KBM-7 (cell line): Measurements from ENCODE around the gene PLXNB2.
"Not testable (repeated sequence)": the region's sequence is repeated elsewhere in the genome, so short reads cannot be mapped to it uniquely, and the experiment has no call there.

Experiments used
- DNase-seq: peaks from one replicate; pipeline ENCODE4 v3.0.0-alpha.2; 2015
- in situ Hi-C: fragments of 300-500 bp; cut with MboI; formaldehyde crosslinking; loops from 2 replicates; pipeline ENCODE4 v1.14.3; 2020; ENCODE audit warnings: low sequenced_read_pairs, low pct_unique_long_range_greater_than_20kb, mixed read lengths

Gene PLXNB2

GRCh38 chr22:50273781-50274180 lies 33.7 kb downstream of the PLXNB2 start:
- in situ Hi-C loops = loop anchor here (10.0 kb wide), 1 partner anchor 51 kb away; the partner anchor contains the start of gene DENND6B
- not testable (repeated sequence) for DNase-seq

GRCh38 chr22:50273352-50273751 lies 34.1 kb downstream of the PLXNB2 start:
- in situ Hi-C loops = loop anchor here (10.0 kb wide), 1 partner anchor 51 kb away; the partner anchor contains the start of gene DENND6B
- not testable (repeated sequence) for DNase-seq

- in situ Hi-C loops = loop anchor here (10.0 kb wide), 1 partner anchor 53 kb away; the partner anchor contains the start of gene DENND6B
- DNase-seq = peak; percentile 37
These were observed 35.2 kb downstream of the PLXNB2 start for GRCh38 chr22:50272044-50272802.

GRCh38 chr22:50271519-50271970 lies 35.9 kb downstream of the PLXNB2 start:
- in situ Hi-C loops = loop anchor here (10.0 kb wide), 1 partner anchor 53 kb away; the partner anchor contains the start of gene DENND6B
- DNase-seq = peak; percentile 76

GRCh38 chr22:50270666-50271394 lies 36.6 kb downstream of the PLXNB2 start:
- in situ Hi-C loops = loop anchor here (10.0 kb wide), 1 partner anchor 54 kb away; the partner anchor contains the start of gene DENND6B
- DNase-seq = peak; percentile 72

GRCh38 chr22:50269970-50270665 lies 37.3 kb downstream of the PLXNB2 start, which contains the start of gene MAPK11:
Gene MAPK11 (minus strand): TSS chr22:50270380. CDS start chr22:50270292, 88 bp downstream.
- in situ Hi-C loops = loop anchor here (10.0 kb wide), 1 partner anchor 55 kb away; the partner anchor contains the start of gene DENND6B

GRCh38 chr22:50269573-50269969 lies 37.9 kb downstream of the PLXNB2 start:
- DNase-seq = peak; percentile 46
- in situ Hi-C loops = no loop called here

More at GRCh38 chr22:50269970-50270665, 37.3 kb downstream of the PLXNB2 start, which contains the start of gene MAPK11:
- DNase-seq = peak; percentile 70

GRCh38 chr22:50268655-50269113 lies 38.8 kb downstream of the PLXNB2 start:
- in situ Hi-C loops = no loop called here
- DNase-seq = no peak

- DNase-seq = no peak
- in situ Hi-C loops = no loop called here
These were observed 39.7 kb downstream of the PLXNB2 start for GRCh38 chr22:50267591-50268390.

- in situ Hi-C loops = no loop called here
- no peak for DNase-seq
These were observed 40.5 kb downstream of the PLXNB2 start for GRCh38 chr22:50266994-50267393.

GRCh38 chr22:50264946-50265669 lies 42.3 kb downstream of the PLXNB2 start:
- DNase-seq = no peak
- in situ Hi-C loops = no loop called here

GRCh38 chr22:50264104-50264745 lies 43.2 kb downstream of the PLXNB2 start:
- in situ Hi-C loops = no loop called here

GRCh38 chr22:50262973-50263617 lies 44.4 kb downstream of the PLXNB2 start:
- in situ Hi-C loops = no loop called here

More at GRCh38 chr22:50264104-50264745, 43.2 kb downstream of the PLXNB2 start:
- no peak for DNase-seq

GRCh38 chr22:50262460-50262911 lies 45.0 kb downstream of the PLXNB2 start:
- in situ Hi-C loops = no loop called here
- DNase-seq = no peak

More at GRCh38 chr22:50262973-50263617, 44.4 kb downstream of the PLXNB2 start:
- no peak for DNase-seq

GRCh38 chr22:50261615-50262459 lies 45.6 kb downstream of the PLXNB2 start, which contains the start of gene MAPK12:
Gene MAPK12 (minus strand): TSS chr22:50261683. CDS start chr22:50261509, 174 bp downstream.
- in situ Hi-C loops = no loop called here
- DNase-seq = no peak
